ENCODE results near the gene EPM2AIP1. TPM values are rescaled to one million over a fixed set of nuclear protein-coding genes. Genes with fewer than 3 reads are reported as not detected.
A peak's percentile ranks its signal among the peaks of the same experiment; 100 is the strongest.

Gene EPM2AIP1
- total and polyA plus RNA-seq, 2 experiments from 2014 or later, result 30.7 to 34.8 TPM

GRCh38 chr3:37032961-37033360 lies 40.0 kb upstream of the EPM2AIP1 start:
- no peak for TF ChIP-seq CTCF (IDR thresholded peaks at IDR 0.05; ENCODE audit: low read depth, low read length)
- Histone ChIP-seq H3K27me3 (no peaks in the 10 kb centered on the region), H3K27ac (no peak overlapping the region), H3K9me3 (ENCODE audit: low read depth) (no peaks in the 10 kb centered on the region), H3K4me3 (no peak overlapping the region), H3K36me3 (peaks cover 26% of the 10 kb centered on the region), H3K4me1 (ENCODE audit: low read depth) (no peaks in the 10 kb centered on the region)
- peak in 1 of 2 donors; percentile 84 for DNase-seq (ENCODE audit: low read depth in 1 of 2, low spot score in 1 of 2)

DNA sequence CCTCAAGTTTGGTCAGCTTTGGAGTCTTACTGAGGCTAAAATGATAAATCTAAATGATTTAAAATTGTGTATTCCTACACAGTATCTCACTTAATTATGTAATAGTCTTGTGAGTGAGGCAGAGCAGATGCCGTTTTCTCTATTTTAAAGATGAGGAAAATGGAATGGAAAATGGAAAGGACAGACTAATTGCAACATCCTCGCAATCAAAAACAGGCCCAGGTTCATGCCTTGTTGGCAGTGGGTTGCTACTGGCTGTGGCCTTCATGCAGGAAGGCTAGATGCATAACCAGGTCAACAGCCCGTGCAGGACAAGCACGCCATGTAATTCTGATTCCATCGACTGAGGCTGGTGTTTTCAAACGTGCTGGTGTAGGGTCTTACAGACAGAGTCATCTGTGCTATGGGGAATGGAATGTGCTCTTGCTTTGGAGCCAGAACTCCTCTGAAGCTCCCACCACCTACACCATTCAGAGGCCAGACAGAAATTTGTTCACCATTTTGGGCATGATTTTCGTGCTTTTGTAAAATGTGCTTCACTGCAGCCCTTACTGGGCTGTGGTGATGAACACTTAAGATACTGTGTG lies 38.3 kb upstream of the EPM2AIP1 start:
- no peaks in the 10 kb centered on the region for H3K9me3 ChIP-seq (ENCODE audit: low read depth)
- TF ChIP-seq CTCF (IDR thresholded peaks at IDR 0.05; ENCODE audit: low read depth, low read length), result no peak
- no peaks in the 10 kb centered on the region for H3K27me3 ChIP-seq
- no peak overlapping the region for H3K27ac ChIP-seq
- no peak overlapping the region for H3K4me3 ChIP-seq
- peak in 1 of 2 donors; percentile 36 for DNase-seq (ENCODE audit: low read depth in 1 of 2, low spot score in 1 of 2)
- no peaks in the 10 kb centered on the region for H3K4me1 ChIP-seq (ENCODE audit: low read depth)
- H3K36me3 ChIP-seq, result peaks cover 26% of the 10 kb centered on the region

DNA sequence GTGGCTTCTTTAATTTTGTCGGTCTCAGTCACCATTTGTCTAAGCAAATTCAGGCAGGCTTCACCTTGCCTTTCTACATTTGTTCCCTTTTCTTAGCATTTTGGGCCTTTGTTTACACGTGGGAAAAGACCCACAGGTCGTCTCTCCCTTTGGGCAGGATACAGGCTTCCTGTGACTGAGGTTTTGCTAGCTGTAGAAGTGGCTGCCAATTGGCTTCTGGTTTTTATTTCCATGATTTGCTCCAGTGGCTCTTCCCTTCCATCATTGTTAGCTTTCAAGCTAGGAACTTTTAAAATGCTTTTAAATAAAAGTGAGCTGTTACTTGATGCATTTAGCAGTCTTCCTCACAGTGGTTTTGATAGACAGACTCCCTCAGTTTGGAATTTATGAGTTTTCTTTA lies 37.7 kb upstream of the EPM2AIP1 start:
- Histone ChIP-seq H3K4me3 (no peak overlapping the region), H3K27ac (no peak overlapping the region), H3K4me1 (ENCODE audit: low read depth) (no peaks in the 10 kb centered on the region), H3K9me3 (ENCODE audit: low read depth) (no peaks in the 10 kb centered on the region), H3K27me3 (no peaks in the 10 kb centered on the region), H3K36me3 (peaks cover 31% of the 10 kb centered on the region)
- DNase-seq (ENCODE audit: low read depth in 1 of 2, low spot score in 1 of 2), result no peak
- no peak for TF ChIP-seq CTCF (IDR thresholded peaks at IDR 0.05; ENCODE audit: low read depth, low read length)

- DNase-seq (ENCODE audit: low read depth in 1 of 2, low spot score in 1 of 2), result no peak
- Histone ChIP-seq H3K9me3 (ENCODE audit: low read depth) (no peaks in the 10 kb centered on the region), H3K27me3 (no peaks in the 10 kb centered on the region), H3K27ac (no peak overlapping the region), H3K36me3 (peaks cover 28% of the 10 kb centered on the region), H3K4me1 (ENCODE audit: low read depth) (no peaks in the 10 kb centered on the region), H3K4me3 (no peak overlapping the region)
- TF ChIP-seq CTCF (IDR thresholded peaks at IDR 0.05; ENCODE audit: low read depth, low read length), result no peak
Measured at GRCh38 chr3:37029516-37030163, 36.7 kb upstream of the EPM2AIP1 start.

DNA sequence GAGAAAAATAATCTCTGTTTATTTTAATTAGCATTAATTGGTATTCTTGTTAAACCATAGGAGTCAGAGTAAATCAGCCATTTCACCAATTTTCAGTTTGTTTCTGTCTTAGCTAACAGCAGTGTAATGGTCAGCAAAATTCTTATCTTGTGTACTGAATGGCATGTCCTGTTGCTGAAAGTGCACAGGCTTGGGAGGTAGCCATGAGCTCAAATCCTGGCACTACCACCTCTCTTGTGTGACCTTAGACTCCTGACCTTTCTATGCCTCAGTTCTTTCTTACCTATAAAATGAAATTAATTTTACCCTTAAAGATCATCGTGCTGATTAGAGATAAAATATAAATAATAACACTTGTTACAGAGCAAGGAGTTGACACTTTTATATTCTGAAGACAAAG lies 36.2 kb upstream of the EPM2AIP1 start:
- DNase-seq (ENCODE audit: low read depth in 1 of 2, low spot score in 1 of 2), result peak in 1 of 2 donors; percentile 29
- Histone ChIP-seq H3K36me3 (peaks cover 26% of the 10 kb centered on the region), H3K4me1 (ENCODE audit: low read depth) (no peaks in the 10 kb centered on the region), H3K27me3 (no peaks in the 10 kb centered on the region), H3K9me3 (ENCODE audit: low read depth) (no peaks in the 10 kb centered on the region), H3K4me3 (no peak overlapping the region), H3K27ac (no peak overlapping the region)
- no peak for TF ChIP-seq CTCF (IDR thresholded peaks at IDR 0.05; ENCODE audit: low read depth, low read length)
